Umbilical cord (tissue), 2 donors: Measurements from ENCODE around the gene ABHD3. TPM values are rescaled to one million over a fixed set of nuclear protein-coding genes. Genes with fewer than 3 reads are reported as not detected.
"Not testable (repeated sequence)": the region's sequence is repeated elsewhere in the genome, so short reads cannot be mapped to it uniquely, and the experiment has no call there.

Source experiments
- DNase-seq: peaks from one replicate; pipeline ENCODE4 v3.0.0-alpha.2; 2015; ENCODE audit warnings: low spot score
- total RNA-seq: library from RNA; depleted of rRNA; stranded (reverse); fragments of >200 nt; gene quantifications from one replicate; pipeline ENCODE4 v1.2.3, GENCODE V29; 2014; ENCODE audit warnings: low replicate concordance; ENCODE audit not compliant: insufficient read depth

The ABHD3 gene
- total RNA-seq, 1 donor from 2014 or later: 15.2 TPM

DNA sequence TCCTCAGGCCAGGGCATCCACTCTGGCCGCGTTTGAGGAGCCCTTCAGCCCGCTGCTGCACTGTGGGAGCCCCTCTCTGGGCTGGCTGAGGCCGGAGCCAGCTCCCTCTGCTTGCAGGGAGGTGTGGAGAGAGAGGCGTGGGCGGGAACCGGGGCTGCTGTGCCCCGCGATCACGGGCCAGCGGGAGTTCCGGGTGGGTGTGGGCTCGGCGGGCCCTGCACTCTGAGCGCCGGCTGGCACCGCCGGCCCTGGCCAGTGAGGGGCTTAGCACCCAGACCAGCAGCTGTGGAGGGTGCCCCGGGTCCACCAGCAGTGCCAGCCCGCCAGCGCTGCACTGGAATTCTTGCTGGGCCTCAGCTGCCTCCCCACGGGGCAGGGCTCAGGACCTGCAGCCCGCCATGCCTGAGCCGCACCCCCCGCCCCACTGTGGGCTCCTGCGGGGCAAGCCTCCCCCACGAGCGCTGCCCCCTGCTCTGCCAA is 1.9 kb upstream of the ABHD3 start:
- DNase-seq: no peak

DNA sequence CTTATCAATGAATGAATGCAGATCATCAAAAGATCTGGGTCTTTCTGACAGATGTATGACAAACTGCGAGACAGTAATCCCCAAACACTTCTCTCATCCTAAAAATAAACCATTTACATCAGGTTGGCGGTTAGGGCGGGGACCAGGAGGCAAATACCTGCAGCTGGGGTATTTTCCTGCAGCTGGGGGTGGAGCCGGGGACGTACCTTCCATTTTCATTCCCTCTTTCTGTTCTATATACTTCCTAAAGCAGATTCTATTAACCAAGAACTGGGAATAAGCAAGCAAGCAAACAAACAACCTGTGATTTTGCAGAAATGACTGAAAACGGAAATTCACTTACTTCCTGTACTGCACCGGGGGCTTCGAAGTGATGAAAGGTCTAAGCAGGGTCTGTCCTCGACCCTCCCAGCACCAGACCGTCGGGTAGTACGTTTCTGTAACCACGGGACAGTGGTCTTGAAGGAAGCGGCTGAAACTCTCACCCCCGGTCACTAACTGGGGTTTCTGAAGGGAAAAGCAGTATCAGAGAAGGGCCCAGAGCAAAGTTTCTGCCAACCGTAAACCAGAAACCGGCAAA is 1.2 kb downstream of the ABHD3 start:
- DNase-seq: no peak

DNA sequence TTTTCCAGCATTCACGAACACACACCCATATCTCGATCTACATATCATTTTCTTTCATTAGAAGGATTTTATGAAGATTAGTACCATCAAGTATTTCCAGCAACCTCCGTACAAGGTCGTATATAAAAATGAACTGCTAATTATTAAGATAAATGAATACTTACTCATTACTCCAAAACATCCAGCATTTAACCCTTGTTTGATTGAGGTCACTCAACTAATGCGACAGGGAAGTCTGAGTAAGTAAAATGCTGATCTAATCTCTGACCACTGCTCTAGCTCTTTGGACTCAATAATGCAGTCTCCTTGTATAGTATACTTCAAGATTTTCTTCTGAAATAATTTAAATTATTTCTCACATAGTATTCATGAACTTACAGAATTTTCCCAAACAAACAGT is 2.0 kb downstream of the ABHD3 start:
- no peak for DNase-seq

DNA sequence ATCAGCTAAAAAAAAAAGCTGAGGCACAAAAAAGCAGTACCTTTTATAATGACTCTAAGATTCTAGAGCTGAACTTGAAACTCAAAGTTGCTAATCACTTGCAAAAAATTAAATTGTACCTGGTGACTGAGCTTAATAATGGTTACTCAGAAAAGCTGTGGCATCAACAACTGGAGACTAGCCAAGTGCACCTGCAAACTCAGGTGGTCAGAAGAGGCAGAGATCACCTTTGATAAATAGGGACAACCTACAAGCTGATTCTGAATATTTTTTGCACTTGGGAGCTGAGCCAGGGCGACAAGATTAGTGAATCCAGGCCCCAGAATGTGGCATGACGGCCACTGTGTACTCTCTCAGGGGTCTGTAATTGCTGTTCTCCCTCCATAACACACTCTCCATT is 3.0 kb downstream of the ABHD3 start:
- DNase-seq: no peak

DNA sequence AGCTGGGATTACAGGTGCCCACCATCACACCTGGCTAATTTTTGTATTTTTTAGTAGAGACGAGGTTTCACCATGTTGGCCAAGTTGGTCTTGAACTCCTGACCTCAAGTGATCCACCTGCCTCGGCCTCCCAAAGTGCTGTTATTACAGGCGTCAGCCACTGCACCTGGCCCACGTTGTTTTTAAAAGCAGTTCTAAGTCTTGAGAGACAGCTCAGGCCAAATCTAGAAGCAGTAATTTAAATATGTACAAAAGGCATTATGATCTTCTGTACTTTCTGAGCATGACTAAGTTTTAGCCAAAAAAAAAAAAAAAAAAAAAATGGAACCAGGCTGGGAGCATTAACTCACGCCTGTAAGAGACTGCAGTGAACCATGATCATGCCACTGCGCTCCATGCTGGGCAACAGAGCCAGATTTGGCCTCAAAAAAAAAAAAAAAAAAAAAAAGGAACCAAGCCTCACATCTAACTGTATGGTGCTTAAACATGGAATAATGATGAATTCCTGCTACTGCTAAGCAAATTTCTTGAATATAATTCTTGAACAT is 4.0 kb downstream of the ABHD3 start:
- DNase-seq: no peak

DNA sequence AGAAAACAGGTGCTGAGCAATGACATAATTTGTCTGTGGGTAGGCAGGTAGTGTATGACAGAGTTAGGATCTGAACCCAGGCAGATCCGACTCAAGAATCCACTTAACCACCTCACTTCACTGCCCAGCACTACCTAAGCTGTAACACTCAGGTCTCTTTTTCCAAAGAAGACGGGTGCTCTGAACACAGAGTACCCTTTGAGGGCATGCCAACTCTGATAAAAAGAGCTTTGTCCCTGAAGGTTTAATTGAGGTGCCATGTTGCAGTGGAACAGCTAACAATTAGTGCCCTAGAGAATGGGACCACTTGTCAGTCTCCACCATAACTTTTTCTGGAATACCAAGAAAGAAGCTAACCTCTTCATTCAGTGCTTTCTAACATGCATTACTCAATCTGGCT is 11.3 kb downstream of the ABHD3 start:
- DNase-seq: no peak

DNA sequence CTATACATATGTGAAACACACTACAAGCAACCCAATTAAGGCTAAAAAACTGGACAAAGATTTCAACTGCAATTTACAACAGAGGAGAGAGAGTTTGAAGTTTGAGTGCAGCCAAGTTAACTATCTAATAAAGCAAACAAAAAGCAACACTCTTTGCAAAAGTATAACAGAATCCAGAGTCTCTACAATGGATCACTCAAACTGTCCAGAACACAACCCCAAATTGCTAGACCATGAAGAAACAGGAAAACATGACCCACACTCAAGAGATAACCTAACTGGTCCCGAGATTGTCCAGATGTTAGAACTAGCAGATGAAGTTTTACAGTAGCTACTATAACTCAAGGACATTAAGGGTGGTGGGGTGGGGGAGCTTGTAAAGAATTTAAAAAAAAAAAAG is 14.8 kb downstream of the ABHD3 start:
- DNase-seq: no peak

DNA sequence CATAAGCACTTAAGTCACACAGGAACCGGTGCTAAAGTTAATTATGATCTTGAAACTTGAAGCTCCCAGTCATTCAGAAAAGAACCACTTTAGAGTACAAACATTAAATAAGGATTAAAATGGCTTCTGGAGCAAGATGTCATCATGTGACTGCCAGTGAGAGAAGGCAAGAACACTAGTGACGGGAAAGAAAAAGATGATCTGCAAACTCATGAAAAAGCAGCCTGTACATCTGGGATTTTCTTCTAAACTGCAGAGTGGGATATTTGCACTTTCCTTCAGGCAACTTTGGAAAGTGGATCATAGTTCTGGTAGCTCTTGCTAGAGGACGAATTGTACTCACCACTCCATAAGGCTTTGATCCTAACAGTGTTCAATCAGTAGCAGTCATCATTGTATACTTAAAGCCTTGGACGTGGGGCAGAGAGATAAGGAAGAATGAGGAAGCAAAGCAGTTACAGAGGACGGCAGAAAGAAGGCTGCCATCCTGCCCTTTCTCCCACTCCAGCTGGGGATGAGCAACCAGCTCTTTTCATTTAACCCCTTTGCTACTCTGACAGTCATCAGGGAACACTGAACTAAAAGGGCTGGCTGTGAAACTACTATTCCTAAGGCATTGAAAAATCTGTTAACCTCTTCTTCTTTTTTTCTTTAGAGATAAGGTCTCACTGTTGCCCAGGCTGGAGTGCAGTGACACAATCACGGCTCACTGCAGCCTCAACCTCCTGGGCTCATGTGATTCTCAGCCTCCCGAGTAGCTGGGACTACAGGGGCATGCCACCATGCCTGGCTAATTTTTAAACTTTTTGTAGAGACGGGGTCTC is 18.1 kb downstream of the ABHD3 start:
- peak; percentile 56 for DNase-seq

DNA sequence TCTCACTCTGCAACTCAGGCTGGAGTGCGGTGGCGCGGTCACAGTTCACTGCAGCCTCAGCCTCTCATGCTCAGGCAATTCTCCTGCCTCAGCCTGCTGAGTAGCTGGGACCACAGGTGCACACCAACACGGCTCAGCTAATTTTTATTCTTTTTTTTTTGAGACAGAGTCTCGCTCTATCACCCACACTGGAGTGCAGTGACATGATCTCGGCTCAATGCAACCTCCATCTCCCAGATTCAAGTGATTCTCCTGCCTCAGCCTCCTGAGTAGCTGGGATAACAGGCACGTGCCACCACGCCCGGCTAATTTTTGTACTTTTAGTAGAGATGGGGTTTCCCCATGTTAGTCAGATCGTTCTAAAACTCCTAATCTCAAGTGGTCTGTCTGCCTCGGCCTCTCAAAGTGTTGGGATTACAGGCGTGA is 19.0 kb downstream of the ABHD3 start:
- not testable (repeated sequence) for DNase-seq

DNA sequence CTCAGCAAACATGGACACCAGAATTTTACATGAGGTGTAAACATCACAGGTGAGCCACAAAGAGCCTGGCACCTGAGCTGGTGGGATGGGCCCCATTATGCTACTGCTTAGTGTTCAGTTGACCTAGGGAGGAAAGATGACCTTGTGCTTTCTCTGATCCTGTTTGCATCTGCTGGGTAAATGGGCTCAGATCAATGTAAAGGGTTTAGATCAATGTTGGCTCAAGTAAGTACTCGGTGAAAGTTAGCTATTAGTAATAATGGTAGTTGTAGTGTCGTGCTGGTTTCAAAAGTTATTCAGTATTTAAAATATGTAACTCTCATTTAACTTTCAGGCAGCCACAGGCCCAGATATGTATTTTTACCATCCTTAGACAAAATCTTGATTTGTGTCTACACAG is 19.8 kb downstream of the ABHD3 start:
- no peak for DNase-seq

DNA sequence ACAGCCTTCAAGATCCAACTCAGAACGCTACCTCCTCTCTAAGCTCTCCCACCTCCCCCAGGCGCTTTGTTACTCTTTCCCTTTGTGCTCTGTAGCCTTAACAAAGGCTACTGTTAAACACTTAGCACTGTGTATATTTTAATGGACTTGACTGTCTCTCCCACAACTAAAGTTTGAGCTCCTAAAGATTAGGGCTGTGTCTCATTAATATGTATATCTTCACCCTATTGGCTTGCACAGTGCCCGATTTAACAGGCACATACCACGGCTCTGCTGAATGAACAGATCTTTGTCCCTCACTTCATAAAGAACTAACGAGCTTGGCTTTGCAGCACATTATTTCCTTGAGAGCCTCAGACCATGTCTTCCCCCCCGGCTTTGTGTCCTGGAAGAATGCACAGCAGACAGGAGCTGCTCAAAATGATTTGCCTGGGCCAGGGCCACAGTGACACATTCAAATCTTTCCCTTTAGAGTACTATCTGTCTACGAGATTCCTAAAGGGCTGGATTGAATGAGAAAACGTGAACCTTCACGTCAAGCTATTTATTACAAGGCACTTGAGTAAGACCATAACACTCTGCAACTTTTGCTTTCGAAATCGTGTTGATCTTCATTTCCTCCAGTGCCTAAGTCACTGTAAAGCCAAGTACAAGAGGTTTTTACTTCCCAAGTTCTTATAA is 22.1 kb downstream of the ABHD3 start:
- DNase-seq: peak; percentile 77

DNA sequence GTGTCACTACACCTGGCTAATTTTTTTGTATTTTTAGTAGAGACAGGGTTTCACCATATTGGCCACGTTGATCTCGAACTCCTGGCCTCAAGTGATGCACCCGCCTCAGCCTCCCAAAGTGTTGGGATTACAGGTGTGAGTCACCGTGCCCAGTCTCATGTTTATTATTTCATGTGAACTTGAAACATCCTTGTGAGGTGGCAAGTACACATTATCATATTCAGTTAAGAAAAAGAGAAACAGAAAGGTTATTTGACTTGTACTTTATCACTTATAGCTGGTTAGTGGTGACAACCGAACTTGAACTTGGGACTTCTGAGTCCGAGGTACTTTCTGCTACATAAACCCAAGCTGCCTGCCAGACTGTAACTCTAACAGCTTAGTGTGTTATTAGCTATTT is 24.4 kb downstream of the ABHD3 start:
- DNase-seq: no peak

DNA sequence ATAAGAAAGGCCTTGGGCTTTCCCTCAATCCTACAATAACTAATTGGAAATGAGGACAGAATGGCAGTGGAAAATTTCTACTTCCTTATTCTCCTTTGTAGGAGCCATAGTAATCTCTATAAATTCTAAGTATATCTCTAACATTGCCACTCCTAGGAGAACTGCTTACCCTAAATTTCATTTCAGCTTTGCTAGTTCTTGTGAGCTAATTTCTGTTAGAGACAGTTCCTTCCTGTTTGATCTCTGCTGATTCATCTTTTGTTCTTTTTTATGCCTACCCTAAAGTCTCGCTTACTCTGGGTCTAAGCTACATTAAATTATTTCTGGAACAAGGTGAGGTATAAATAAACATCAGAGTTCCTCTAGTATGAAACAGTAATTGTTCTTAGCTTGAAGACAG is 25.7 kb downstream of the ABHD3 start:
- DNase-seq: peak; percentile 3

DNA sequence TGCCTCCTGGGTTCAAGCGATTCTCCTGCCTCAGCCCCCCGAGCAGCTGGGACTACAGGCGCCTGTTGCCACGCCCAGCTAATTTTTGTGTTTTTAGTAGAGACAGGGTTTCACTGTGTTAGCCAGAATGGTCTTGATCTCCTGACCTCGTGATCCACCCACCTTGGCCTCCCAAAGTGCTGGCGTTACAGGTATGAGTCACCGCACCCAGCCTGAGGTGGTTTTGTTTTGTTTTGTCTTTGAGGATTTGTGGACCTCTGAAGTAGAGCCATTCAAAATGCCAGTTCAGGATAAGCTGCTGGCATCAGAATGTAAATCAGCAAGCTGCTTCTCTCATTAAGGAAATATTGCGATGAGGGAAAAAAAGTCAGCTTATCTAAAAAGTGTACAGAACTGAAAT is 29.2 kb downstream of the ABHD3 start:
- not testable (repeated sequence) for DNase-seq

DNA sequence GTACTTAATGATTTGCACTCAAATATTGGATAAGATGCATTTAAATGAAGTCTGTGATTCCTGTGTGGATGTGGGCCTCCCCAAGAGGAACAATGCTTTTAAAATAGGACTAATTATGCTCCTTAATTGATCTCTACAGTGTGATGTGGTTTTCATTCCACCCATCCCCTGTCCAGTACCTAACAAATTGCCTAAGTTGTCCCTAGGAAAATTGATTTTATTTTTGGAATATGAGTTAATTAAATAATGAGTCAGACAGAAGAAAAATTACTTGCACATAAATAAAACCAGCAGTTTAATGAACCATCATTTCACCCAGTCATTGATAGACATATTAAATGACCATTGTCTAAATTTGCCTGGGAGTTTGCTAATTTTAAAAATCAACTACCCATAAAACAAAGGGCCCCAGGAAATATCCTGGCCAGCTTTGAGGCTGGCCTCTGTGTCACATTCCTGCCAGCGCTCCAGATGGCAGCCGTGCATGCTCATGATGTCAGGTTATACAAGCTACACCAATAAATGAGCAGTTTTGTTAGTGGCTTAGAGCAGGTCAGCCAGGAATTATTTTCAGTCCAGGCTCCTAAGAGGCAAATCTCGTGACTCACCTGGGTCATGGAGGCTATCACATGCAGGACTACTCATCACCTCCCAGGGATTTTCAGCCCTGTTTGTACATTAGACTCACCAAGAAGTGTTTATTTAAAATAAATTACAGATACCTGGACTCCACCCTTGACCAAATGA is 31.9 kb downstream of the ABHD3 start:
- no peak for DNase-seq

DNA sequence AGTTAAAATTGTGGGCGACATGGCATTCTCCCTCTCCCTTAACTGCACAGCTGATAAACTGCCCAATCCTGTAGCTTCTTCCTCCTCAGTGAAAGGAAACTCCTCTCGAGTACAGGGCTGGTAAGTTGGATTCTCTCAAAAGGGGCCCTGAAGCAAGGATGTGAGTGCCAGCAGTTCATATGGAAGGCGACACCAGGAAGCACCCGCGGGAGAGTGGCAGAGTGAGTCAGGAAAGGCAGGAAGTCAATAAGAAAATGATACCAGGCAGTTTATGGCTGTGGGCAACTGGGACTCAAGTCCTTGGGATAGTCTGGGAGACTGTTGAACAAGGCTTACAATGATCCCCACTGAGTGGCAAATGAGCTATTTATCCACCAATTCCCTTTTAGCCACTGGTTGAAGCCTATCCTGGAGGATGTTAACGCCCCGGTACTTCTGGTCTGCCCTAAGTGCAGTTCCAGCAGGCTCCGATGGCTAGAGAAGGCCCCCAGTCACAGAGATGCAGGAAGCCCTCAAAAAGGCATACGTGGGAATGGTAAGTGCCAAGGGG is 34.8 kb downstream of the ABHD3 start:
- DNase-seq: no peak

DNA sequence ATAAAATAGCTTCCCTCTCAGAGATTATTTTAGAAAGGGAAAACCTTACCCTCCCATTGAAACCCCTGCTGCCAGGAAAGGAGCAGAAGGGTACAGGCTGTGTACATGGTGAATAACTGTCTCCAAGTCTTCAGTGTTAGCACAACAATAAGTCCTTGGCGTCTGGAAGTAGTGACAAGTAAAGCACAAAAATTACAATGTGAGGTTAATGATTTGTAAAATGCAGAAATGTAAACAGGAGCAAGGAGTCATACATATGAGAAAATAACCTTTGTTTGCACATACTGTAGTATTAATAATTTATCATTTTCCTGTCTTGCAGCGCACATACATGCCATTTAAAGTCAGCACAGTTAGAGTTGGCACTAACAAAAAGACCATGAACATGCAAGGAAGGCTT is 40.5 kb downstream of the ABHD3 start:
- DNase-seq: no peak

DNA sequence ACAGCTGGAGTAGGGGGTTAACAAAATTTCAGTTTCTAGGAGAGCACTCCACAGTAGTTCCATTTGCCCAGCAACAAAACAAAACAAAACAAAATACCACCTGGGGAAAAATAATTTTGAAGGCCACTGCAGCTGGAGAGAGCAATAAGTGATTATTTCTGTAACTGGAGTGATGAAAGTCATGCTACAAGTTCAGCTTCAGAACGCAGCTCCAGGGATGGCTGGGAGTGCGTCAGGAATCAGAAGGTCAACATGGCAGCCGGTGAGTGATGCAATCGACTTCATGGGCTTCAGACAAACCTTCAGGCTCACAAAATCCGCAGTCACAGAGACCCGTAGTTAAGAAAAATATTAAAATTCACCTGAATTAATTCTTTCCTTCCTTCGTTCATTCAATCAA is 41.0 kb downstream of the ABHD3 start:
- no peak for DNase-seq

DNA sequence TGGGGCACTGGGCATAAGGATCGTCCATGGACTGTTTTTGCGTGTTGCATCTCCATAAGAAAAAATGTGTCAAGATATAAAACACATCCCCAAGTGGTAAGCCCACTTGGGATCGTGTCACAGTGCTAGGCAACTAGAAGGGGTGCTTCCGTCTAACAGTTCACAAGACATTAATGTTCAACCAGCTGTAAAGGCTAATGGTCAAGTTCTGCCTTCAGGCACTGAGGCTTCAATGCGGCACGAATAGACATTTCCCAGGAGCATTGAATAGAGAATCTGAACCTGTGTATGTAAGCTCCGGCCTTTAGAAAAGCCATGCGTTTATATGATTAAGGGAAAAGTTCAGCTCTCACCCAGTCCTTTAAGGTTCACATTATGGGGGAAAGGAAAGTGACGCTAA is 42.0 kb downstream of the ABHD3 start:
- DNase-seq: no peak

DNA sequence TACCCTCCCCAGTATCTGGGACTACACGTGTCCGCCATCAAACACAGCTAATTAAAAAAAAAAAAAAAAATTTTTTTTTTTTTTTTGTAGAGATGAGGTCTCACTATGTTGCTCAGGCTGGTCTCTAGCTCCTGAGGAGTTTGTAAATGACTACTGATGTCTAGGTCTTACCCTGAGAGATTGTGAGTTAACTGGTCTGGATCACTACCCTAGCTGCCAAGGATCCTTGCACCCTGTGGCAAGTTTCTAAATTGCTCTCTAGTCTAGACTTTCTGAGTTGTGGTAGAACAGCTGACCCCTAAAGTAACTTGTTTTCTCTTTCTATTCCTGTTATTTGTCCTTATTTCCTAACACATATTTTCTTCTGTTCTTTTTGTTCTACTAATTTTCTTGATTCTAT is 44.5 kb downstream of the ABHD3 start:
- no peak for DNase-seq

DNA sequence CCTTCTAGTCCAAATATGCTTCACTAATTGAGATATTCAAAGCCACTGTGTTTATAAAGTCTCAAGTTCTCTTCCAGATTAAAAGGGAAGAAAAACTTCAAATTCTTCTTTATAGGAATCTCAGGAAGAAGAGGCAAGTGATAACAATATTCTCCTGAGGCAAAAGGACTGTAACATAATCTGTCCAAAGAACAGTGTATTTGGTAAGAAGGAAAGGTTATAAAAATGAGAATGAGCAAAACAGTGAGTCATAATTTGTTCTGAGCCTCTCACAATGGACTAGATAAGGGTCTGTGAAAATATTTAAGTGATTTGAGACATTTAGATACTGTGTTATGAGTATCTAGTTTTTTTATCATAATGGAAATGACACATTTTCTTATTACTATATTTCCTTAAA is 48.2 kb downstream of the ABHD3 start:
- no peak for DNase-seq
